ENCODE measurements around the gene ZBTB38.

GRCh38 chr3:141379250-141379966 is 11.1 kb downstream of the ZBTB38 start:
- TF ChIP-seq CTCF (IDR thresholded peaks at IDR 0.05) = no peak
- no peak for TF ChIP-seq POLR2A (IDR thresholded peaks at IDR 0.05)
